Transverse colon (tissue), 4 donors: Measurements from ENCODE around the gene DCLK2. TPM values are rescaled to one million over a fixed set of nuclear protein-coding genes. Genes with fewer than 3 reads are reported as not detected.

Experiments
- DNase-seq: peaks from one replicate; pipeline ENCODE4 v3.0.0-alpha.2; 2019
- H3K27ac ChIP-seq, 4 donors: fragments of 200-600 bp; sonication (generic); 2 replicates each; pipeline ENCODE4 v1.5.1; 2016 to 2018; ENCODE audit warnings: inconsistent platforms in 4 of 4
- H3K27me3 ChIP-seq: fragments of 200-600 bp; sonication (generic); 2 replicates; pipeline ENCODE4 v1.5.1; 2017; ENCODE audit warnings: inconsistent platforms
- H3K36me3 ChIP-seq, 4 donors: fragments of 200-600 bp; sonication (generic); 2 replicates each; pipeline ENCODE4 v1.5.1; 2017 to 2019; ENCODE audit warnings: inconsistent platforms in 4 of 4
- H3K4me1 ChIP-seq, 4 donors: fragments of 200-600 bp; sonication (generic); 2 replicates each; pipeline ENCODE4 v1.5.1; 2017 to 2020; ENCODE audit warnings: inconsistent platforms in 4 of 4
- H3K4me3 ChIP-seq, 4 donors: fragments of 200-600 bp; sonication (generic); 1 replicate in 1 of 4; 2 replicates in 3 of 4; pipeline versions ENCODE4 v1.5.1 to v1.6.1; 2017 to 2019; ENCODE audit warnings: inconsistent platforms in 4 of 4
- H3K9me3 ChIP-seq, 2 donors: fragments of 200-600 bp; sonication (generic); 2 replicates each; pipeline ENCODE4 v1.5.1; 2017 to 2019; ENCODE audit warnings: inconsistent platforms in 2 of 2
- CTCF ChIP-seq, 5 experiments: fragments of 200-600 bp in 3 of 5; fragments of 450-650 bp in 2 of 5; sonication (generic) in 3 of 5; IDR thresholded peaks; 1 replicate in 2 of 5; 2 replicates in 3 of 5; pipeline ENCODE4 v1.5.1; 2016 to 2017; ENCODE audit warnings: antibody characterized with exemption in 5 of 5, inconsistent platforms in 3 of 5, mild to moderate bottlenecking in 2 of 5, moderate library complexity in 1 of 5
- EP300 ChIP-seq: sonication (generic); formaldehyde crosslinking; IDR thresholded peaks from one replicate; pipeline ENCODE4 v1.6.1; 2017; ENCODE audit warnings: antibody characterized with exemption, low read depth
- POLR2A ChIP-seq: fragments of 450-650 bp; IDR thresholded peaks from one replicate; pipeline ENCODE4 v1.6.1; 2016; ENCODE audit warnings: antibody characterized with exemption, mild to moderate bottlenecking, moderate library complexity
- POLR2AphosphoS5 ChIP-seq, 3 donors: sonication (generic); formaldehyde crosslinking; IDR thresholded peaks; one replicate each; pipeline ENCODE4 v1.6.1; 2016; ENCODE audit warnings: antibody characterized with exemption in 3 of 3
- WGBS, 2 donors: methylation state at CpG; one replicate each; pipeline ENCODE4 v1.1.5; 2018; ENCODE audit warnings: low coverage in 1 of 2; 5-methylcytosine and 5-hydroxymethylcytosine counted together
- in situ Hi-C, 4 donors: fragments of 200-750 bp; cut with MboI; loops; one replicate each; pipeline versions ENCODE4 v1.15.0 to v1.15.1; 2017; ENCODE audit warnings: low sequenced_read_pairs in 3 of 4, low pct_ligation_motif_present in 1 of 4, low pct_unique_long_range_greater_than_20kb in 1 of 4
- intact Hi-C: fragments of 100-400 bp; cut with DNase I; formaldehyde crosslinking; loops from one replicate; pipeline ENCODE4 v1.15.1; 2023; ENCODE audit warnings: low total_unique reads
- total RNA-seq, 4 donors: library from RNA; depleted of rRNA; stranded (reverse); fragments of >200 nt; gene quantifications; one replicate each; pipeline ENCODE4 v1.1.0, GENCODE V29; 2016

Gene DCLK2
- total RNA-seq, 4 donors from 2014 or later = 3.3 to 19.5 (median 7.5) TPM

GRCh38 chr4:150069353-150069752 is 8.9 kb upstream of the DCLK2 start:
- Histone ChIP-seq H3K36me3 (no peaks in the 10 kb centered on the region), H3K4me1 (no peaks in the 10 kb centered on the region), H3K27ac (no peak overlapping the region), H3K27me3 (no peaks in the 10 kb centered on the region), H3K4me3 (no peak overlapping the region), H3K9me3 (no peaks in the 10 kb centered on the region)
- DNase-seq = no peak
- no peak for TF ChIP-seq EP300
- TF ChIP-seq POLR2A = no peak
- intact Hi-C loops (loop anchor here (10.0 kb wide), 1 partner anchor 55 kb away; no protein-coding TSS in a partner anchor), in situ Hi-C loops (no loop called here)
- 81 to 100% methylated on average over 1 of the region's 1 CpG for WGBS, 2 donors

DNA sequence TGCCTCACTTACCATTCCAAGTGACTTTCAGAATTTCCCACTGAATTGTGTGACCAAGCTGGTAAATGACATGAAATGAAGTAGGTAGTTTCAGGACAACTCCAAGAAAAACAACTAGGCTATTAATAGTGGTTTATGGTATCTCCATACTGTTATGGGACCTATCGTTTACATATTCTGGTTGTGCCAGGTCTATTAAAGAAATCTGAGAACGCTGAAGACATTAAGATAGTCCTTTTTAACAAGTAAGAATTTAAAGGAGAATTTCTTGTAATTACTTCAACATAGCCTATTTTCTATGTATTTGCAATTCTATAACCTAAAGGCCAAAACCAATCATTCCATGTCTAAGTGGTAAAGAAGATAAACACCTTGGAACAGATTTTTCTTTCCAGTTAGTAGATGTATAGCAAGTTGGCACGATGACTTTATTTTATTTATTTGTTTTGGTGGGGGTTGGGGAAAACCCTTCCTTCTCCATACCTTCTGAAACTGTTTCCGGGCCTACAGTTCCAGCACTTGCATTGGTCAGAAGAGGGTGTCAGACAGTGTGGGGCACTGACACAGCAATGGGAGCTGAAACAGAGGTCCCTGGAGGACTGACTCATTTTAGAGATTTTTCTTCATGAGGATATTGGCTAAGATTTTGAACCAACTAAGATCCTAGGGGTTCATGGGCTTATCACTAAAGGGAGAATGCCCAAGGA is 7.6 kb upstream of the DCLK2 start:
- H3K4me1 ChIP-seq = no peaks in the 10 kb centered on the region
- no peak overlapping the region for H3K4me3 ChIP-seq
- DNase-seq = no peak
- 54 to 62% methylated on average over 4 of the region's 4 CpGs for WGBS, 2 donors
- H3K9me3 ChIP-seq = no peaks in the 10 kb centered on the region
- intact Hi-C loops (loop anchor here (10.0 kb wide), 1 partner anchor 154 kb away; no protein-coding TSS in a partner anchor), in situ Hi-C loops (loop anchor here in 1 of 4 donors (10.0 kb wide), 1 partner anchor 66 kb away; no protein-coding TSS in a partner anchor)
- H3K36me3 ChIP-seq = no peaks in the 10 kb centered on the region
- H3K27me3 ChIP-seq = no peaks in the 10 kb centered on the region
- TF ChIP-seq EP300 = no peak
- no peak for TF ChIP-seq POLR2AphosphoS5 (IDR thresholded peaks at IDR 0.05)
- TF ChIP-seq POLR2A = no peak
- TF ChIP-seq CTCF (IDR thresholded peaks at IDR 0.05) = no peak
- no peak overlapping the region for H3K27ac ChIP-seq

GRCh38 chr4:150072471-150072870 is 5.8 kb upstream of the DCLK2 start:
- intact Hi-C loops (loop anchor here (10.0 kb wide), 1 partner anchor 152 kb away; no protein-coding TSS in a partner anchor), in situ Hi-C loops (loop anchor here in 1 of 4 donors (10.0 kb wide), 1 partner anchor 68 kb away; no protein-coding TSS in a partner anchor)
- Histone ChIP-seq H3K36me3 (no peaks in the 10 kb centered on the region), H3K9me3 (no peaks in the 10 kb centered on the region), H3K27me3 (no peaks in the 10 kb centered on the region), H3K4me1 (peaks cover 0 to 3% (median under 1%) of the 10 kb centered on the region in 4 donors), H3K27ac (peak overlapping the region in 1 of 4 donors; percentile 39), H3K4me3 (no peak overlapping the region)
- TF ChIP-seq CTCF (IDR thresholded peaks at IDR 0.05) (no peak), EP300 (no peak), POLR2AphosphoS5 (IDR thresholded peaks at IDR 0.05) (no peak), POLR2A (no peak)
- DNase-seq = no peak
- WGBS, 2 donors = 91 to 93% methylated on average over 4 of the region's 4 CpGs

GRCh38 chr4:150072906-150073714 is 5.1 kb upstream of the DCLK2 start:
- H3K27ac ChIP-seq = peak overlapping the region in 3 of 4 donors; percentile 19 to 51 (median 39)
- H3K36me3 ChIP-seq = no peaks in the 10 kb centered on the region
- in situ Hi-C loops (loop anchor here in 1 of 4 donors (10.0 kb wide), 1 partner anchor 68 kb away; no protein-coding TSS in a partner anchor), intact Hi-C loops (loop anchor here (10.0 kb wide), 1 partner anchor 152 kb away; no protein-coding TSS in a partner anchor)
- WGBS, 2 donors = 72 to 85% methylated on average over 2 of the region's 2 CpGs
- no peak for TF ChIP-seq POLR2AphosphoS5 (IDR thresholded peaks at IDR 0.05)
- no peak for TF ChIP-seq EP300
- TF ChIP-seq CTCF (IDR thresholded peaks at IDR 0.05) = no peak
- no peak for TF ChIP-seq POLR2A
- H3K4me3 ChIP-seq = no peak overlapping the region
- H3K4me1 ChIP-seq = peaks cover 0 to 7% (median 3%) of the 10 kb centered on the region in 4 donors
- H3K9me3 ChIP-seq = no peaks in the 10 kb centered on the region
- no peaks in the 10 kb centered on the region for H3K27me3 ChIP-seq
- no peak for DNase-seq
